PC-9 (cell line): ENCODE measurements around the gene TANC2. TPM values are rescaled to one million over a fixed set of nuclear protein-coding genes. Genes with fewer than 3 reads are reported as not detected.

ENCODE experiments used
- BruUV-seq: library from RNA; stranded (reverse); fragments of 400-500 nt; replicated peaks from 2 replicates; lab custom pipeline; 2021; lab: Mats Ljungman, UMichigan
- CTCF ChIA-PET: fragments of 300-600 bp; sonication (Branson Sonifier 250); formaldehyde crosslinking; loops from one replicate; lab custom pipeline; 2022; ENCODE audit warnings: antibody characterized with exemption; lab: Charles Lee
- POLR2A ChIA-PET: fragments of 300-600 bp; sonication (Branson Sonifier 250); formaldehyde crosslinking; loops from one replicate; lab custom pipeline; 2022; ENCODE audit warnings: antibody characterized with exemption; ENCODE audit not compliant: unreplicated experiment; lab: Charles Lee
- DNase-seq, 2 experiments: peaks; one replicate each; pipeline versions ENCODE4 v3.0.0 to v3.0.0-alpha.2; 2015 to 2022; ENCODE audit warnings: mixed read lengths in 1 of 2
- H2AFZ ChIP-seq: fragments of 200-600 bp; sonication (generic); 2 replicates; pipeline ENCODE4 v1.8.1; 2017; ENCODE audit warnings: antibody characterized with exemption
- H3F3A ChIP-seq: fragments of 200-600 bp; sonication (generic); 2 replicates; pipeline ENCODE4 v1.8.1; 2017; ENCODE audit warnings: antibody characterized with exemption, mild to moderate bottlenecking, low read depth; ENCODE audit not compliant: insufficient read depth
- H3K27ac ChIP-seq: fragments of 200-600 bp; sonication (generic); 2 replicates; pipeline ENCODE4 v1.6.1; 2016; ENCODE audit warnings: mixed run types
- H3K27me3 ChIP-seq: fragments of 200-600 bp; sonication (generic); 2 replicates; pipeline ENCODE4 v1.6.1; 2016; ENCODE audit warnings: low read depth, mixed run types; ENCODE audit not compliant: insufficient read depth
- H3K36me3 ChIP-seq: fragments of 200-600 bp; sonication (generic); 2 replicates; pipeline ENCODE4 v1.6.1; 2016; ENCODE audit warnings: low read depth, mixed run types
- H3K4me1 ChIP-seq: fragments of 200-600 bp; sonication (generic); replicated peaks from 2 replicates; pipeline ENCODE4 v1.6.1; 2016; ENCODE audit warnings: mixed run types; ENCODE audit not compliant: insufficient read depth
- H3K4me2 ChIP-seq: fragments of 200-600 bp; sonication (generic); 2 replicates; pipeline ENCODE4 v1.6.1; 2017; ENCODE audit warnings: mixed run types
- H3K4me3 ChIP-seq: fragments of 200-600 bp; sonication (generic); 2 replicates; pipeline ENCODE4 v1.6.1; 2016; ENCODE audit warnings: mixed run types
- H3K79me2 ChIP-seq: fragments of 200-600 bp; sonication (generic); 2 replicates; pipeline ENCODE4 v1.6.1; 2017; ENCODE audit warnings: low read depth, mixed run types
- H3K9me2 ChIP-seq: fragments of 200-600 bp; sonication (generic); 2 replicates; pipeline ENCODE4 v1.8.1; 2017; ENCODE audit warnings: mild to moderate bottlenecking; ENCODE audit not compliant: insufficient read depth
- H3K9me3 ChIP-seq: fragments of 200-600 bp; sonication (generic); 2 replicates; pipeline ENCODE4 v1.8.1; 2016; ENCODE audit warnings: low read depth; ENCODE audit not compliant: insufficient read depth
- H4K20me1 ChIP-seq: fragments of 200-600 bp; sonication (generic); 2 replicates; pipeline ENCODE4 v1.8.1; 2017; ENCODE audit not compliant: insufficient read depth
- EZH2 ChIP-seq: fragments of 200-600 bp; sonication (generic); IDR thresholded peaks from 2 replicates; pipeline ENCODE4 v1.8.0; 2017; ENCODE audit warnings: antibody characterized with exemption, low read depth
- intact Hi-C: fragments of 100-400 bp; cut with micrococcal nuclease; formaldehyde crosslinking; loops from one replicate; pipeline ENCODE4 v1.10.0; 2022; ENCODE audit not compliant: unreplicated experiment
- total RNA-seq: library from RNA; stranded (reverse); gene quantifications from 2 replicates; pipeline ENCODE4 v1.2.3, GENCODE V29; 2021
- TF ChIP-seq, protein P1 (sequence below): fragments of 200-600 bp; sonication (generic); conservative IDR thresholded peaks from 2 replicates; pipeline ENCODE4 v1.6.1; 2017; ENCODE audit warnings: mixed run types, antibody characterized with exemption, mild to moderate bottlenecking, moderate library complexity

TANC2 gene
- total RNA-seq, 1 experiment from 2014 or later, result 122 TPM

DNA sequence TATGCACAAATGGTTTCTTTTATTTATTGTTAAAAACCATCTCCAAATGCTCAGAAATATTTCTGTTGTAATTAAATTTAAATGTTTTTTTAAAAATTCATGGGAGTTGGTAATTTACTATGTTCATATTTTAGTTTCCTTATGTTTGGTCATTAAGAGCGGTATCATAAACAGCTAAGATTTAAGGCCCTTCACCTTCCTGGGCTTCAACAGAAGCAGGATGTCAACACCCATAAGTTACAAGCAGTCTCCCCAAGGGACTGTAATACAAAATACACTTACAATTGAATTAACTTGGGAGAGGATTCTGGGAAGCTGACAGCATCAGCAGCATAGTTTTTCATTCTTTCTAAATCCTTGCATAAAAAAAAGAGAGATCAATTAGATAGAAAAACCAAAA, 30.9 kb upstream of the TANC2 start:
- H3K4me3 ChIP-seq, result no peak overlapping the region
- no TSS peak for BruUV-seq
- no peaks in the 10 kb centered on the region for H3K9me3 ChIP-seq
- no peaks in the 10 kb centered on the region for H3K27me3 ChIP-seq
- ChIA-PET CTCF (no interaction called here), POLR2A (no interaction called here)
- H3K36me3 ChIP-seq, result no peaks in the 10 kb centered on the region
- intact Hi-C loops, result no loop called here
- H3K4me2 ChIP-seq, result no peak overlapping the region
- no peak overlapping the region for H3K27ac ChIP-seq
- H3K79me2 ChIP-seq, result no peaks in the 10 kb centered on the region
- H3F3A ChIP-seq, result no peaks in the 10 kb centered on the region
- no peaks in the 10 kb centered on the region for H3K9me2 ChIP-seq
- no peak for TF ChIP-seq EZH2
- TF ChIP-seq, protein P1, sequence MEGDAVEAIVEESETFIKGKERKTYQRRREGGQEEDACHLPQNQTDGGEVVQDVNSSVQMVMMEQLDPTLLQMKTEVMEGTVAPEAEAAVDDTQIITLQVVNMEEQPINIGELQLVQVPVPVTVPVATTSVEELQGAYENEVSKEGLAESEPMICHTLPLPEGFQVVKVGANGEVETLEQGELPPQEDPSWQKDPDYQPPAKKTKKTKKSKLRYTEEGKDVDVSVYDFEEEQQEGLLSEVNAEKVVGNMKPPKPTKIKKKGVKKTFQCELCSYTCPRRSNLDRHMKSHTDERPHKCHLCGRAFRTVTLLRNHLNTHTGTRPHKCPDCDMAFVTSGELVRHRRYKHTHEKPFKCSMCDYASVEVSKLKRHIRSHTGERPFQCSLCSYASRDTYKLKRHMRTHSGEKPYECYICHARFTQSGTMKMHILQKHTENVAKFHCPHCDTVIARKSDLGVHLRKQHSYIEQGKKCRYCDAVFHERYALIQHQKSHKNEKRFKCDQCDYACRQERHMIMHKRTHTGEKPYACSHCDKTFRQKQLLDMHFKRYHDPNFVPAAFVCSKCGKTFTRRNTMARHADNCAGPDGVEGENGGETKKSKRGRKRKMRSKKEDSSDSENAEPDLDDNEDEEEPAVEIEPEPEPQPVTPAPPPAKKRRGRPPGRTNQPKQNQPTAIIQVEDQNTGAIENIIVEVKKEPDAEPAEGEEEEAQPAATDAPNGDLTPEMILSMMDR, result no peak
- H4K20me1 ChIP-seq, result no peaks in the 10 kb centered on the region
- no peak overlapping the region for H2AFZ ChIP-seq
- no peak for DNase-seq
- no peaks in the 10 kb centered on the region for H3K4me1 ChIP-seq

DNA sequence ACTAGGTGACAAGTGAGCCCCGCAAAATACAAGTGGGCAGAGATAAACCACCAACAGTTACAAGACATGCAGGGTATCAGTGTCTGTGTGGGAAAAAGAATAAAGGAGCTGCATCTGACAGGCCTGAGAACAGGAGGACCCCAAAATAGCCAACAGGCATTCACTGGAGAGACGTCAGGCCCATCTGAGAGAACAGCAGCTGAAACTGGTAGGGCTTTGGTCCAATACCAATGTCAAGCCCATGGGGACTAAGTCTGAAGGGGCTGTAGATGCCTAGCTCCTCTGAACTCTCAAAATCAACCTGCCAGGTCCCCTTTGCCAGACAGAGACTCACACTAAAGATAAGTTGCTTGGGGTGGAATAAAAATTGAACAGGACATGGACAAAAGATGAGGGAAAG, 30.5 kb upstream of the TANC2 start:
- Histone ChIP-seq H3K4me2 (no peak overlapping the region), H2AFZ (no peak overlapping the region), H3K4me1 (no peaks in the 10 kb centered on the region), H3K9me3 (0 out of 2 replicates have a peak, but pooled peaks cover under 1% of the 10 kb centered on the region), H3F3A (no peaks in the 10 kb centered on the region), H3K4me3 (no peak overlapping the region), H3K9me2 (no peaks in the 10 kb centered on the region), H3K36me3 (no peaks in the 10 kb centered on the region), H3K27me3 (no peaks in the 10 kb centered on the region), H4K20me1 (no peaks in the 10 kb centered on the region), H3K27ac (no peak overlapping the region), H3K79me2 (no peaks in the 10 kb centered on the region)
- no peak for TF ChIP-seq EZH2
- TF ChIP-seq, protein P1, result no peak
- DNase-seq, result no peak
- no TSS peak for BruUV-seq
- ChIA-PET CTCF (no interaction called here), POLR2A (interaction anchor here (0.6 kb wide), 1 partner anchor 23 kb away, joined by 34 read pairs; no protein-coding TSS in a partner anchor)
- intact Hi-C loops, result no loop called here

DNA sequence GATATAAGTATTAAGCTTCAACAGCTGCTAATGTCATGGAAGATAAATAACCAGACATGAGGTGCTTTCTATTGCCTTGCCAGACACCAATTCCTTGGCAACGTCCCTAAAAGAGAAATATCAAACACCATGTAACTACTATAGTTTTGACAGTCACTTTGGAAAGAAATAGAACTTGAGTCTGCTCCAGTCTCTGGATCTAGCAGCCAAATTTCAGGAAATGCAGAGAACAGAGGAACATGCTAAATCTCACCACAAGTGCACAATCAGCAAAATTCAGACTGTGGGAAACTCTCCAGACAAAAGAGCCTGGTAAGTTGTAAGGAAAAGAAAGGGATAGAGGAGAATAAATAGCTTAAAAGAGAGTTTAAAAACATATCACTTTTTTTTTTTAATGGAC, 28.4 kb upstream of the TANC2 start:
- DNase-seq, result no peak
- BruUV-seq, result no TSS peak
- no peak overlapping the region for H2AFZ ChIP-seq
- H3K4me2 ChIP-seq, result no peak overlapping the region
- intact Hi-C loops, result no loop called here
- peaks cover 15% of the 10 kb centered on the region; the same call in 1 of the 2 replicates for H3K9me3 ChIP-seq
- no peaks in the 10 kb centered on the region for H4K20me1 ChIP-seq
- POLR2A ChIA-PET, result no interaction called here
- CTCF ChIA-PET, result no interaction called here
- H3K27ac ChIP-seq, result no peak overlapping the region
- no peaks in the 10 kb centered on the region for H3K79me2 ChIP-seq
- no peaks in the 10 kb centered on the region for H3K9me2 ChIP-seq
- H3K4me1 ChIP-seq, result no peaks in the 10 kb centered on the region
- H3K36me3 ChIP-seq, result no peaks in the 10 kb centered on the region
- TF ChIP-seq, protein P1, result no peak
- no peak for TF ChIP-seq EZH2
- H3K27me3 ChIP-seq, result no peaks in the 10 kb centered on the region
- no peaks in the 10 kb centered on the region for H3F3A ChIP-seq
- H3K4me3 ChIP-seq, result no peak overlapping the region
